ENCODE results near the gene ACTR2.
A peak's percentile ranks its signal among the peaks of the same experiment; 100 is the strongest.

Gene ACTR2

DNA sequence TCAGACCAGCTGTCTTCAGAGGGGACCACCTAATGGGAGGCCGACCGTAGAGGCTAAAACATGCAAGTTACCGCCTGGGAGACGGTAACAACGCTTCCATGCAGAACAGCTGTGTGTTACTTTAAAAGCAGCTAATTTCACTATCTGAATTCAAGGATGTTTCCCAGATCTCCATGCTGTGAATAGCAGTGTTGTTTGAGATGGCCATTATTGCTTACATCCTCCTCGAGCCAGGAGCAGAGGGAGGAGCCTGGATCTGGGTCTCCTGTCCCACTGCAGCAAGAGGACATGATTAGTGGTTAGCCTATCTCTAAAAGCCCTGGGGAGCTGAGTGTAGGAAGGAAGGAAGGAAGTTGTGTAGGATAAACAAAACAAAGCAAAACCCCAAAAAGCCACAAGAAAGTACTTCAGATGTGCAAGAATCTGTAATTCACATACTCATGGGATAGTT is 50.9 kb downstream of the ACTR2 start:
- no peak for DNase-seq (ENCODE audit: low read depth in 2 of 2)

DNA sequence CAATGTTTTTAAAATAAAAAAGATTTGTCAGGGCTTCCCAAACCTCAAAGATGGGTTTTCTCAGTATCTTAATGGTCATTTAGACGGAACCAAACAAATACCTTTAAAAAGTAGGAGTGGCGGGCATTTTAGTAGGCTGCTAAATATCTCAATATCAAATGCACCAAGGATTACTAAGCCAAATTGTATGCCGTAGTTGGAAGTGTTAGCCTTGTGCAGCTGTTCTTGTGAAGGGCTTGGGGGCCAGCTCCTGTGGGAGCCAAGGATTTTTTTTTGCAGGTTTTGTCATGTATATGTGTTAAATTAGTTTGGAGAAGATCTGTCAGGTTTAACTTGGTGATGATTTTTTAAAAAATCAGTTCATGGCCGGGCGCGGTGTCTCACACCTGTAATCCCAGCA is 52.1 kb downstream of the ACTR2 start:
- DNase-seq (ENCODE audit: low read depth in 2 of 2) = no peak

DNA sequence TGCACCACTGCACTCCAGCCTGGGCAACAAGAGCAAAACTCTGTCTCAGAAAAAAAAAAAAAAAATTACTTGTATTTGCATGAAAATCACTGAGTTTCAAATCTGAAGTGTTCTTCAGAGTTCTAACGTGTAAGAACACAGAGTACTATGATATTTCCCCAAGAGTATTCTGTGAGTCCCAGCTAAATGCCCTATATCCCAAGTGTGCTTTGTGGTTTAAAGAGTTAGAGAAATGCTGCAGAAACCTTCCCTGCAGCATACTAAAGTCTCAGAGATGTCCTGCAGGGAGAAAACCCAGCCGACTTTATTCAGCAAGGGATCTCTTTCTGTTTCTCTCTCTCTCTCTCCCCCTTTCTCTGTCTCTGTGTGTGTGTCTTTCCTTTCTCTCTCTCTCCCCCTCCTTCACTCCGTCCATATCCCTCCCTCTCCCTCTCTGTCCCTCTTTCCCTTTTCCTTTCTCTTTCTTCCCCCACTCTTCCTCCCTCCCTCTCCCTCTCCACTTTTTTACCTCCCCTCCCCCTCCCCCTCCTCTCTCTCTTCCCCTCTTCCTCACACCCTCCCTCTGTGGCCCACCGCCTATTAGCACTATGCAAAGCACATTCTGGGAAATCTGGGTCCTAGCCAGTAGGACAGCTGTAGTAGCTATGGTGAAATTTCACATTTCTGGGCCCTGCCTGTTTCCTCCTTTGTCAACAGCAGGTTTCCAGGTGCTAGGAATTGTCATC is 54.2 kb downstream of the ACTR2 start:
- DNase-seq (ENCODE audit: low read depth in 2 of 2) = no peak

- DNase-seq (ENCODE audit: low read depth in 2 of 2) = no peak
Observed at GRCh38 chr2:65282477-65283053, 54.9 kb downstream of the ACTR2 start.

DNA sequence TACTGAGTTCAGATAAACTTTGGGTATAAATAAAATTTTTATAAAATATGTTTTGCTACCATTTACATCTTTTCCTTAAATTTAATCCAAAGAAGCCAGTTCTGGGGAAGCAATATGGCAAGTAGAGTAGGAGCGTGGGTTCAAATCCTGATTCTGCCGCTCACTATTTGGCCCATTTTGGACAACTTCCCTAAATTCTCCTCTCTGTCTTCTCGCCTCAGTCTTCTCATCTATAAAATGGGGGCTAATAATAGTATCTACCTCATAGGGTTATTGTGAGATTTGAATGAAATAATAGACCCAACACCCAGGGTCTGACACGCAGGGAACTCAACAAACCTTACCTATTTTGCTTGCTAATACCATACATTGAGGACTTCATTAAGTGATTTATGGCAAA is 59.7 kb downstream of the ACTR2 start:
- no peak for DNase-seq (ENCODE audit: low read depth in 2 of 2)

- no peak for DNase-seq (ENCODE audit: low read depth in 2 of 2)
Observed at GRCh38 chr2:65291216-65292105, 63.8 kb downstream of the ACTR2 start.

- DNase-seq (ENCODE audit: low read depth in 2 of 2) = no peak
Observed at GRCh38 chr2:65292106-65292400, 64.4 kb downstream of the ACTR2 start.

GRCh38 chr2:65292461-65293011 is 64.9 kb downstream of the ACTR2 start:
- DNase-seq (ENCODE audit: low read depth in 2 of 2) = no peak

DNA sequence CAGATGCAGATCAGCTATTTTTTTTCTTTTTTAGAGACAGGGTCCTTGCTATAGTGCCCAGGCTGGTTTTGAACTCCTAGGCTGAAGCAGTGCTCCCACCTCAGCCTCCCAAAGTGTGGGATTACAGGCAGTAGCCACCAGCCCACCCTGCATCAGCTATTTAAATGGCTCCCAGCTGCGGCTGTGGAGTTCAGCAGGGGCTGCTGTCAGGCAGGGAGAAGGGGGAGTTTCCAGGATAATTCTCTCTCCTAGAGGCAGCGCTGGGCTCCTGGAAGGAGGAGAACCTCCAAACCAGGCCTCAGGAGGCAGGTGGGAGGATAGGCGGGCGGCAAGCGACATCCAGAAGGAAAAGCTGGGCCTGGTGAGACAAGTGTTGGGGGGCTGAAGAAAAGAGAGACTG is 65.7 kb downstream of the ACTR2 start:
- DNase-seq (ENCODE audit: low read depth in 2 of 2) = no peak

- DNase-seq (ENCODE audit: low read depth in 2 of 2) = no peak
Observed at GRCh38 chr2:65294136-65294535, 66.5 kb downstream of the ACTR2 start.

DNA sequence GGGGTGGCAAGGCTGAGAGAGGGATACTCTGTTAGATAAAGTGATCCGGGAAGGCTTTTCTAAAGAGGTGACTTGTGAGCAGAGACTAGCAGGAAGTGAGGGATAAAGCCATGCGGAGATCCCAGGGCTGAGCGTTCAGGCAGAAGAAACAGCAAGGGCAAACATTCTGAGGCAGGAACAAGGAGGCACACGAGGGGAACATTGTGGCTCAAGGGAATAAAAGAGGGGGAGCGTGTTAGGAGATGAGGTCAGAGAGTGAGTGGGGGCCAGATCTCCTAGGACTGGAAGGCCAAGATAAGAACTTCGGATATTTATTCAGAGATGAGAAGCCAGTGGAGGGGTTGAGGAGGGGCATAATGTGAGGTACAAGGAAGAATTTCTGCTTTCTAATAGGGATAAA is 67.1 kb downstream of the ACTR2 start:
- no peak for DNase-seq (ENCODE audit: low read depth in 2 of 2)

- no peak for DNase-seq (ENCODE audit: low read depth in 2 of 2)
Observed at GRCh38 chr2:65296971-65297370, 69.3 kb downstream of the ACTR2 start.

GRCh38 chr2:65297544-65297943 is 69.9 kb downstream of the ACTR2 start:
- no peak for DNase-seq (ENCODE audit: low read depth in 2 of 2)

DNA sequence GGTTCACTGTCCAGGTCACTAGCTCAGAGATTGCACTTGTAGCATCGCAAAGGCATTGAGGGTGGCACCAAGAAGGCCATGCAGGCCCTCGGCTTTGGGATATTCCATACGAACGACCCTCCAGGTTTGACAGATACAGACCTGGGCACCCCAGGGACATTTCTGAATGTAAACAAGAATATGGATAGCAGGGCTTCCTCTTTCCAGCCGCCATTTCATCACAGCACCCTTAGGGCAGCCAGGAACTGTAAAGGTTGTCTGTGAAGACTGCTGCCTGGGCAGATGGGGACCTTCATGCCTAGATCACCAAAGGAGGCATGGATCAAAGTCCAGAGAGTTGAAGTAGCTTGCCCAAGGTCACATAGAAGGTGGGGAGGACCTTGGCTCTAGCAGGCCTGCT is 70.5 kb downstream of the ACTR2 start:
- DNase-seq (ENCODE audit: low read depth in 2 of 2) = no peak

DNA sequence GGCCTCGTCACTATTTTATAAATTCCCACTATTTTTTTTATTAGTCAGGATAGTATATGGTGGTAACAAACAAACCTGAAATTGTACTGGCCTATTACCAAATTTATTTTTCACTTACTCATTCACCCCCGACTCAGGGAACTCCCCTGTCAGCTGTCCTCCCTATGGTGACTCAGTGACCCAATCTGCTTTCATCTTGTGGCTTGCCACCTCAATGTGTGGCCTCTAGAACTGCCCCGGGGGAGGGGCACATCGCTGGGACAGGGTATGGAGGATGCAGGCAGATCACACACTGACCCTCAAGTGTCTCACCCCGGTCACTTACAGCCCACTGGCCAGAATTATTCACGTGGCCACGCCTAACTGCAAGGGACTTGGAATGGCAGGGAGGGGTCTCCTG is 71.6 kb downstream of the ACTR2 start:
- peak; percentile 48 to 52 for DNase-seq (ENCODE audit: low read depth in 2 of 2)

DNA sequence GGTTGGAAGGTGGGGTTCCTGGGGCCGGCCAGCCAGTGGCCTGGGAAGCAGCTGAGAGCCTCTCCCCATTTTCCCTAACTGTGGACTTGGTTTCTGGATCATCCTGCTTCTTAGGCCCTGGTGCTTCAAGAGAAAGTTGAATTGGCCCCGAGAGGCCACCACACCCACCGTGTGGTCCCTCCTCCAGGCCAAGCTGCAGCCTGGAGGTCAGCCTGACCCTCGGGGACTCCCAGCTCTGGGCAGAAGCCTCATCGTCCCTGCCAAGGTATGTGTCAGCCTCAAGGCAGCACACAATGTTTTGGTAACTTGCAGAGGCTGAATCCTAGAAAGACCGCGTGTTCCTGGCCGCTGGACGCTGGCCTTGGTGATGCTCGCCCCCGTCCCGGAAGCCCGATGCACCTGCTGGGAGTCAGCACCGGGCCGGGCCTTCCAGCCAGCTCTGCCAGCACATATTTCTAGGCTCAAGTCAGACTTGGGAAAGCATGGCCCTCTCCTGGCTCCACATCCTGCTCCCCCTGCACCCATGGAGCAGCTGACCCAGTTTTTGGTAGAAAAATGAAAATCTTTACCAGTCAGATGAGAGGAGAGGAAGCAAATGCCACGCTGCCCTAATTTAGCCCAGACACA is 72.6 kb downstream of the ACTR2 start:
- DNase-seq (ENCODE audit: low read depth in 2 of 2) = no peak

DNA sequence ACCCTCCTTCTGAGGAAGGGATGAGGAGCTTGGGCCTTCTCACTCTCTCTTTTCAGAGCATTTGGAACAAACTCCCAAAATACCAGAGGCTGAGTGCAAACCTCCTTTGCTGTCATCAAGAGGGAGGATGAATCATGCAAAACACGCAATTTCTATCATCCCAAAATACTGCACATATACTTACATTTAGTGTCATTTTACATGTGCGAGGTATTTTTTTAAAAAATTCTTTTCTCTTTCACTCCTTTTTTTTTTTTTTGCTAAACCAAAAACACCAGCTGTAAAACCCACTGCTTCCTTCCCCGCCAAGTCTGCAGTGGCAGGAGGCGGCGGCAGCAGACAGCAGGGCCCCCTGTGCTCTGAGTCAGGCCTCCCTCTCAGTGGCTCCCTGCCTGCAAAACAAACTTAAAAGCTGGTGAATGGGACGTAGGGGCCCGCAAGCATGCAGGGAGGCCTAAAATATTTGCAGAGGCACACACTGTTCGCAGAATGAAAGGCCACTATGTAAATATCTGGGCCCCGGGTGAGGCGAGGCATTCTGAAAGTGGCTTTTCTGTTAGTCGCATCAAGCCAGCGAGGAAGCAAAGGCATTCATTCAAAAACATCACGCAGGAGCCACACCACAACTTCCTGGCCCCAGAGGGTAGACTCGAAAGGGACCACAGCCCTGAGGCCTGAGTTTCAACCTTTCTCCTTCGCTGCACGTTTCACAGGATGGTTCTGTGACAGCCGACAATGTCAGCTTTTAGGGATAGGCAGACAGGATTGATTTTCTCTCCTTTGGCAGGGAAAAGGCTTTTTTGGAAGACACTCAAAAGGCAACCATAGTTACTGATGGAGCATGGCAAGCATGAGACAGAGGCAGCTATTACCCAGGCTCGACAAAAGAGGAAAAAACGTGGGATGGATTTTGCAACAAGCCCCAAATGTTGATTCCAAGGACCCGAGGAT is 73.4 kb downstream of the ACTR2 start:
- peak; percentile 60 to 61 for DNase-seq (ENCODE audit: low read depth in 2 of 2)

DNA sequence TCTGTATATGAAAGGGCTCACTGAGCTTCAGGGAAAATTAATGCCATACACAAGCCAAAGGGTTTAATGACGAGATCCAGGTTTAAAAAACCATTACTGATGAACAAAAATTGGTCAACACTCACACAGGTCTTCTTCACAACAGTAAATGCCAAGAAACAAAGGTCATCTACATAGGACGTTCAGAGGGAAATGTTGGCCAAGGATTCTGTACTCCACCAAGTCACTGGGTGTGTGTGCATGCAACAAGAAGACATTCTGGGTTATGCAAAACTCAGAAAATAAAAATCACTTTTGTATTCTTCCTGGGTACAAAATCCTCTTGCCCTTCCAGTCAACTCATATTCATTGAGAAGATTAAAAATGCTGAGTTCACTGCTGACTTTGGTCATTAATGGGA is 78.3 kb downstream of the ACTR2 start:
- DNase-seq (ENCODE audit: low read depth in 2 of 2) = no peak

DNA sequence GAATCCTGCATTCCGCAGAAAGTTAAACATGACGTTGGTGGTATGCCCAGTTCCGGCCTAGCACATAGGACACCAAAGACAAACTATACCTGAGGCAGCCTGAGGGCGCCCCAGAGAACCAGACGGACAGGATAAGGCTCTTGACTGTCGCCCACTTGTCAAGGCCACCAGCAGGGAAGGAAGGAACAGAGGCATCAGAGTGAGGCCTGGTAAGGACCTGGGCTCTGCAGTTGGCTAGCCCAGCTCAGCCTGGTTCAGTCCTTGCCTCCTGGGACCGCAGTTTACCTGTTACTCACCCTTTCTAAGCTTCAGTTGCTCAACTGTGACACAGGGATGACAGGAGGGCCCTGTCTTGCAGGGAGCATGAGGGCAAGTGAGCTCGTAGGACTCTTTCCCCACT is 82.1 kb downstream of the ACTR2 start:
- no peak for DNase-seq (ENCODE audit: low read depth in 2 of 2)

- no peak for DNase-seq (ENCODE audit: low read depth in 2 of 2)
Observed at GRCh38 chr2:65311049-65311448, 83.4 kb downstream of the ACTR2 start.

DNA sequence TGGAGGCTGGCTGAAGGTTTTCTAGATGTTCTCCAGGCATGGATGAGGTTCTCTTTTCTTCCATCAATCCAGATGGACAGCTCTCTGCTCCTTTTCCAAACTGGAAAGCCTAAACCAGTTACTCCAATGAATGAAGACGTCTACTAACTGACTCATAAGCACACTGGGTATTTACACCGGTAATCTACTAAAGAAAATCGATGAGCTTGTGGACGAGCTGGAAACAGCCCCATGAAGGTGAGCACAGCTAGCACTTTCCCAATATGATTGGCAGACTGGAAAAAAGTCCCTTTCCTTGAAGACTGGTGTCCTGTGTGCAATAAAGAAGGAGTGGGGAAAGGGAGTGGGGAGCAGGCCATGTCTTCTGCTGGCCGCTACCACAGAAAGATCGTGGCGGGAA is 84.0 kb downstream of the ACTR2 start:
- DNase-seq (ENCODE audit: low read depth in 2 of 2) = no peak
